Natural killer cell (primary cell): ENCODE results near the gene LHPP. TPM values are rescaled to one million over a fixed set of nuclear protein-coding genes. Genes with fewer than 3 reads are reported as not detected.

ENCODE experiments used
- ATAC-seq, 3 donors: fragments of 150-1000 bp in 2 of 3; fragments of 200-7000 bp in 1 of 3; cut with Tn5 transposase; 1 replicate in 1 of 3; 2 replicates in 2 of 3; pipeline ENCODE4 v1.10.0; 2021; ENCODE audit warnings: mild to moderate bottlenecking in 2 of 3, moderate library complexity in 2 of 3
- DNase-seq, 2 donors: peaks; one replicate each; pipeline versions ENCODE4 v3.0.0 to v3.0.0-alpha.2; 2013 to 2021; ENCODE audit warnings: mixed read lengths in 1 of 2
- H3K27ac ChIP-seq: one replicate; pipeline ENCODE4 v1.5.1; 2013; ENCODE audit warnings: mild to moderate bottlenecking, low read length
- H3K27me3 ChIP-seq: one replicate; pipeline ENCODE4 v1.6.1; 2013; ENCODE audit warnings: low read length; ENCODE audit not compliant: control insufficient read depth, insufficient read depth
- H3K36me3 ChIP-seq: one replicate; pipeline ENCODE4 v1.6.1; 2013; ENCODE audit warnings: low read length; ENCODE audit not compliant: control insufficient read depth, insufficient read depth
- H3K4me1 ChIP-seq: one replicate; pipeline ENCODE4 v1.6.1; 2013; ENCODE audit warnings: low read length; ENCODE audit not compliant: control insufficient read depth, insufficient read depth
- H3K4me3 ChIP-seq: one replicate; pipeline ENCODE4 v1.5.1; 2013; ENCODE audit warnings: low read length
- H3K9me3 ChIP-seq: one replicate; pipeline ENCODE4 v1.6.1; 2013; ENCODE audit warnings: low read length; ENCODE audit not compliant: control insufficient read depth, insufficient read depth
- H3K27ac Mint-ChIP-seq, 2 donors: one replicate each; pipeline ENCODE4 v1.8.0; 2022; ENCODE audit warnings: mild to moderate bottlenecking in 2 of 2, mixed read lengths in 2 of 2, moderate library complexity in 1 of 2
- H3K27me3 Mint-ChIP-seq, 2 donors: one replicate each; pipeline ENCODE4 v1.8.0; 2022; ENCODE audit warnings: low read depth in 2 of 2, mixed read lengths in 2 of 2
- H3K36me3 Mint-ChIP-seq: one replicate; pipeline ENCODE4 v1.8.0; 2022; ENCODE audit warnings: mixed read lengths
- H3K4me1 Mint-ChIP-seq, 2 donors: one replicate each; pipeline ENCODE4 v1.8.0; 2022; ENCODE audit warnings: mixed read lengths in 2 of 2
- H3K4me3 Mint-ChIP-seq: one replicate; pipeline ENCODE4 v1.8.0; 2022; ENCODE audit warnings: mild to moderate bottlenecking, moderate library complexity, mixed read lengths
- H3K9me3 Mint-ChIP-seq, 2 donors: one replicate each; pipeline ENCODE4 v1.8.0; 2022; ENCODE audit warnings: mixed read lengths in 2 of 2
- WGBS: methylation state at CpG from one replicate; pipeline ENCODE4 v1.1.7; 2013; ENCODE audit warnings: missing lambda C conversion rate; ENCODE audit not compliant: insufficient coverage; 5-methylcytosine and 5-hydroxymethylcytosine counted together
- intact Hi-C: fragments of 100-400 bp; cut with micrococcal nuclease; formaldehyde crosslinking; loops from one replicate; pipeline ENCODE4 v1.14.2; 2022
- total RNA-seq, 4 donors: library from RNA; stranded (reverse); fragments of 120-200 nt in 1 of 4; gene quantifications; one replicate each; pipeline versions ENCODE4 v1.2.3 to v1.2.4, GENCODE V29; 2013 to 2022
- TF ChIP-seq, protein P1 (sequence below): fragments of 200-600 bp; IDR thresholded peaks from one replicate; pipeline ENCODE4 v1.8.0; 2022; ENCODE audit warnings: antibody characterized with exemption

Gene LHPP
- total RNA-seq, 3 donors from 2014 or later (not counting 1 experiment from before 2014, with no cell fraction given): 12.3 to 19.3 (median 14.8) TPM

DNA sequence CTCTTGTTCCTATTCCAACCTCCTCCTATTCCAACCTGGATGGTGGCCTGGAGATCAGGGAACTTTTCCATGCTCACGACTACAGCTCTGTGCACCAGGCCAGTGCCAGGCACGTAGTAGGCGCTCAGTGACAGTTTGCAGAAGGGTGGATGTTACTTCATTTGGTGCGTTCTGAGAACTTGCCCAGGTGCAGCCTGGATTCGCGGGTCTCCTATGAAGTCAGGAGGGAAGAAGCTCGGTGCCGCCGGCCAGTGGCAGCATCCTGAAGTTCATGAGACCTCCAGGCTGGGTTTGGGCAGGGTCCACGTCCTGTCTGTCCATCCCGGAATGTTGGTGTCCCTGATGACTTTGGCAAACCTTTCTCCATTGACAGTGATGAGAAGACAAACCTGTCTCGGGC is 21.3 kb downstream of the LHPP start:
- Histone ChIP-seq H3K27me3 (no peaks in the 10 kb centered on the region), H3K4me1 (no peaks in the 10 kb centered on the region), H3K27ac (no peak overlapping the region), H3K4me3 (no peak overlapping the region), H3K9me3 (peaks cover 4% of the 10 kb centered on the region), H3K36me3 (no peaks in the 10 kb centered on the region)
- intact Hi-C loops: no loop called here
- Mint-ChIP-seq H3K36me3 (no peaks in the 10 kb centered on the region), H3K4me3 (no peak overlapping the region), H3K9me3 (peaks cover 0 to 4% of the 10 kb centered on the region in 2 donors), H3K4me1 (no peaks in the 10 kb centered on the region), H3K27ac (no peak overlapping the region), H3K27me3 (no peaks in the 10 kb centered on the region)
- 94% methylated on average over 12 of the region's 12 CpGs for WGBS
- TF ChIP-seq, protein P1, sequence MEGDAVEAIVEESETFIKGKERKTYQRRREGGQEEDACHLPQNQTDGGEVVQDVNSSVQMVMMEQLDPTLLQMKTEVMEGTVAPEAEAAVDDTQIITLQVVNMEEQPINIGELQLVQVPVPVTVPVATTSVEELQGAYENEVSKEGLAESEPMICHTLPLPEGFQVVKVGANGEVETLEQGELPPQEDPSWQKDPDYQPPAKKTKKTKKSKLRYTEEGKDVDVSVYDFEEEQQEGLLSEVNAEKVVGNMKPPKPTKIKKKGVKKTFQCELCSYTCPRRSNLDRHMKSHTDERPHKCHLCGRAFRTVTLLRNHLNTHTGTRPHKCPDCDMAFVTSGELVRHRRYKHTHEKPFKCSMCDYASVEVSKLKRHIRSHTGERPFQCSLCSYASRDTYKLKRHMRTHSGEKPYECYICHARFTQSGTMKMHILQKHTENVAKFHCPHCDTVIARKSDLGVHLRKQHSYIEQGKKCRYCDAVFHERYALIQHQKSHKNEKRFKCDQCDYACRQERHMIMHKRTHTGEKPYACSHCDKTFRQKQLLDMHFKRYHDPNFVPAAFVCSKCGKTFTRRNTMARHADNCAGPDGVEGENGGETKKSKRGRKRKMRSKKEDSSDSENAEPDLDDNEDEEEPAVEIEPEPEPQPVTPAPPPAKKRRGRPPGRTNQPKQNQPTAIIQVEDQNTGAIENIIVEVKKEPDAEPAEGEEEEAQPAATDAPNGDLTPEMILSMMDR: no peak
- no peak for ATAC-seq
- DNase-seq: no peak

- 98% methylated on average over 17 of the region's 17 CpGs for WGBS
- Mint-ChIP-seq H3K4me1 (no peaks in the 10 kb centered on the region), H3K27ac (no peak overlapping the region), H3K9me3 (peaks cover 0 to 4% of the 10 kb centered on the region in 2 donors), H3K27me3 (no peaks in the 10 kb centered on the region), H3K36me3 (no peaks in the 10 kb centered on the region), H3K4me3 (no peak overlapping the region)
- Histone ChIP-seq H3K36me3 (no peaks in the 10 kb centered on the region), H3K4me3 (no peak overlapping the region), H3K4me1 (no peaks in the 10 kb centered on the region), H3K27ac (no peak overlapping the region), H3K9me3 (peaks cover 4% of the 10 kb centered on the region), H3K27me3 (no peaks in the 10 kb centered on the region)
- ATAC-seq (no peak), DNase-seq (no peak)
- intact Hi-C loops: no loop called here
- TF ChIP-seq, protein P1: no peak
Observed at GRCh38 chr10:124484031-124484430, 22.4 kb downstream of the LHPP start.

GRCh38 chr10:124484661-124485060 is 23.0 kb downstream of the LHPP start:
- no peaks in the 10 kb centered on the region for H3K27me3 ChIP-seq
- WGBS: 94% methylated on average over 2 of the region's 2 CpGs

DNA sequence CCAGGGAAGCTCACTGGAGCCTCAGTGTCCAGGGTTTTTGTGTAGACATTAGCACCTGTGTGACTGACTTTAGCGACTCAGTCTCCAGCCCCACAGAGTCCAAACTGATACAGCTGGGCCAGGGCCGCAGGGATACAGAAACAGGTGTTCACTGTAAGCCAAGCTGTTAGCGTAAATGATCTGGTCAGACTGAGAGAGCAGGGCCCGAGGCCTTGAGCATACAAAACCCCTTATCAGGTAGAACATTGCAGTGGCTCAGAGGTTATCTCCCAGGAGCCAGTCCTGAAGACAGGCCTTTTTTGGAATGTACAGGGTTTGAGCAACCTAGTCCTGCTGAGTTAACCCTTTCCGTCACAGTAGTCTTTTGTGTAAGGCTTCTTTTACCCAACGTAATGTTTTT is 25.0 kb downstream of the LHPP start:
- H3K4me1 ChIP-seq: no peaks in the 10 kb centered on the region
- no peaks in the 10 kb centered on the region for H3K36me3 Mint-ChIP-seq
- H3K4me3 ChIP-seq: no peak overlapping the region
- TF ChIP-seq, protein P1: no peak
- H3K4me1 Mint-ChIP-seq: no peaks in the 10 kb centered on the region
- peaks cover 4% of the 10 kb centered on the region for H3K9me3 ChIP-seq
- no peak overlapping the region for H3K27ac Mint-ChIP-seq
- H3K36me3 ChIP-seq: no peaks in the 10 kb centered on the region
- ATAC-seq: no peak
- no peaks in the 10 kb centered on the region for H3K27me3 ChIP-seq
- H3K27ac ChIP-seq: no peak overlapping the region
- intact Hi-C loops: no loop called here
- 96% methylated on average over 6 of the region's 6 CpGs for WGBS
- H3K27me3 Mint-ChIP-seq: no peaks in the 10 kb centered on the region
- DNase-seq: no peak
- no peak overlapping the region for H3K4me3 Mint-ChIP-seq
- H3K9me3 Mint-ChIP-seq: peaks cover 0 to 4% of the 10 kb centered on the region in 2 donors

More at GRCh38 chr10:124484661-124485060, 23.0 kb downstream of the LHPP start:
- no peak overlapping the region for H3K27ac ChIP-seq
- no peaks in the 10 kb centered on the region for H3K4me1 ChIP-seq
- H3K4me3 ChIP-seq: no peak overlapping the region
- TF ChIP-seq, protein P1: no peak
- ATAC-seq: no peak
- no peaks in the 10 kb centered on the region for H3K36me3 ChIP-seq
- no peak for DNase-seq
- Mint-ChIP-seq H3K36me3 (no peaks in the 10 kb centered on the region), H3K4me1 (no peaks in the 10 kb centered on the region), H3K27me3 (no peaks in the 10 kb centered on the region), H3K9me3 (peaks cover 0 to 4% of the 10 kb centered on the region in 2 donors), H3K4me3 (no peak overlapping the region), H3K27ac (no peak overlapping the region)
- intact Hi-C loops: no loop called here
- H3K9me3 ChIP-seq: peaks cover 4% of the 10 kb centered on the region
